Measurements from ENCODE around the gene PLBD1.

- TF ChIP-seq EP300 (IDR thresholded peaks at IDR 0.05) (no peak), POLR2A (IDR thresholded peaks at IDR 0.05) (no peak), POLR2AphosphoS5 (IDR thresholded peaks at IDR 0.05) (no peak), CTCF (IDR thresholded peaks at IDR 0.05) (no peak)
These were observed 6.6 kb downstream of the PLBD1 start for GRCh38 chr12:14560904-14561574.

All from upper lobe of left lung (tissue), 4 donors.